Activated CD8-positive, alpha-beta memory T cell treated with anti-CD3 and anti-CD28 coated beads for 48 hours (primary cell): ENCODE results near the gene TOX2.

ENCODE experiments used
- DNase-seq, 3 experiments: peaks; one replicate each; pipeline ENCODE4 v3.0.0-alpha.2; 2020; ENCODE audit warnings: low read depth in 2 of 3, low spot score in 2 of 3

Gene TOX2

DNA sequence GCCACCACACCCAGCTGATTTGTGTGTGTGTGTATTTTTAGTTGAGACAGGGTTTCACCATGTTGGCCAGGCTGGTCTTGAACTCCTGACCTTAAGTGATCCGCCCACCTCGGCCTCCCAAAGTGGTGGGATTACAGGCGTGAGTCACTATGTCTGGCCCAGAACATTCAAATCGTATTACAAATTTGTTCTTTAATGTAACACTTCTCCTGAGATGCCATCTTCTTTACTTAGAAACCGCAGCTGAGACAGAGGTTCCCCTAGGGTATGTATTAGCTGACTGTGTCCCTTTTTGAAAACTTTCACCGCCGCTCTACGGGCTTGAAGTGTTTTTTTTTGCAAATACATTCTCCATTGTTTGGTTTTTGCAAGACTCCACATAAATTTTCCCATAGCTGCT lies 62.6 kb downstream of the TOX2 start:
- DNase-seq: no peak

- no peak for DNase-seq
Observed at GRCh38 chr20:43977962-43978361, 63.3 kb downstream of the TOX2 start.

- DNase-seq: no peak
Observed at GRCh38 chr20:43979576-43980105, 65.0 kb downstream of the TOX2 start.

DNA sequence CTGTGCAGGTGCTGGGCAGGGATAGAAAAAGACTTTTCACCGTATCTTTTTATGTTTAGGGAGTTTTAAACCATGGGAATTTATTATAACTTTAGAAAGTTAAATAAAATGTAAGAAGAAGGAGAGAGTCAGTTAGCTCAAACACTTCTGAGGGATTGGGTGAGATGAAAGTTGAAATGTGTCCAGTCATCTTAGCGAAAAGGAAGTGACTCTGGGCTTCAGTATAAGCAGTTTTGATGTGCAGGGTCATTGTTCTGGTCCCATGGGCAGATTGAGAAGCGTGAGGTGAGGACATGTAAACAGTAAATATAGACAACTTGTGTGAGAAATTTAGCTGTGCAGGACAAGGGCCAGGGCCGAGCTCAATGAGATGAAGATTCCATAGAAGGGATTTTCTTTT lies 66.9 kb downstream of the TOX2 start:
- no peak for DNase-seq

DNA sequence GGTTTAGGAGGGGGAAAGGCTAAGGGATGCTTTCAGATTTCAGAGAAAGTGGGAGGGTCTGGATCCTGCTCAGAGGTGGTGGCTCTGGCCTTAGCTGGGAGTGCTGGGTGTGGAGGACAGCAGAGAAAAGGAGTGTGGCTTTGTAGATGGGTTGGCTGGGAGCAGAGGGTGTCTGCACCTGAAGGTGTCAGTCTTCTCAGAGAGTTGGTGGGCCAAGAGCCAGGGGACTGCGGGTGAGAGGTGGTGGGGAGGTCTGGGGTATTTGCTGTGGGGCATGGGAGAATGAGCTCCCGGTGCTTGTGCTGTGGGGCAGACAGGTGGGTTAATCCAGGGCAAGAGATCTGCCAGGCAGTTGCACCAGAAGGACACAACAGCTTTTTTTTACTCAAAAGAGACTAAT lies 67.4 kb downstream of the TOX2 start:
- no peak for DNase-seq

GRCh38 chr20:43982886-43983285 lies 68.2 kb downstream of the TOX2 start:
- no peak for DNase-seq

- DNase-seq: no peak
Observed at GRCh38 chr20:43983359-43983758, 68.7 kb downstream of the TOX2 start.

DNA sequence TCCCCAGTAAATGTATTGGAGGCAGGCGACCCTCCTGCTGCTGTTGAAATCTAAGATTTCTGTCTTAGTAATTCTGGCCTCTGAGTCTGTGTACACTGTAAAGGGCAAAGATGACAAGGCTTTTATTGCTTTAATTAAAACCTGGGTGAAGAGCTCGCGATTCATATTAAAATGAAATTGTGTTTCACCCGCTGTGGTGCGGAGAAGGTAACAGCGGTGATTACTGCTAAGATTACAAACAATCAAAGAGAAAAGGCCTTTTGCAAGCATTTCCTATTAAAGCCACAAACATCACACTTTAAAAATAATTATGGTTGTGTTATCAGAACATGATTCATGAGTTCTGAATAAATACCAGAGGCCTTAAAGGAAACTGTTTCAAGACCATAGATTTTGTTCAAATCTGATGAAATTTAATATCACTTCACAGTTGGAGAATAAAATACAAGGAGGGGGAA lies 69.3 kb downstream of the TOX2 start:
- DNase-seq: no peak

GRCh38 chr20:43984587-43984986 lies 69.9 kb downstream of the TOX2 start:
- no peak for DNase-seq

- no peak for DNase-seq
Observed at GRCh38 chr20:43985121-43985520, 70.5 kb downstream of the TOX2 start.

DNA sequence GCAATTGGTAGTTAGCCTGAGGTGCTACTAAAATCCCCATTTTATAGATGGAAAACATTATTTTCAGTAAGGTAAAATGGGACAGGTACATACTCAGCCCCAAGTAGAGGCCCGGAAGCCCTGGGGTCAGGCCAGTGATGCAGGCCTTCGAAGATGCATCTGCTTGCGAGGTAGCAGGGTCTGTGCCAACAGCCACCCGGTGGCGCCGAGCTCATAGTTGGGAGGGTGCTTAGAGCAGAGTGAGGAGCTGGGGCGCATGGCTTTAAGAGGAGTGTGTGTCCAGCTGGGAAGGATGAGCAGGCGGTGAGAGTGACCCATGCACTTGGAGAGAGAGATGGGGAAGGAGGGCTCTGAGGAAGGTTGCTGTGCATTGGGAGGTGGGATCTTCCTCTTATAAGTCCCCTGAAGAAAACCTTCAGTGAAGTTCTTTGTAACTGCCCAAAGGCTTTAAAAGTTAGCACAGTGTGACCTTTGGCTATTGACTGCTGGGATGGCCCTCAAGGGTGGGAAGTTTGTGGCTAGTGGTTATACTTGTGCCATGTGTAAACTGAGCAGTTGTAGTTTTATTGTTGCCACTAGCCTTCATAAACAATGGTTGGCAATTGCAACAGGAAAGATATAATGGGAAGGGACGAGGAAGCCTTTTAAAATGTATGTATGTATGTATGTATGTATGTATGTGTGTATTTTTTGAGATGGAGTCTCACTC lies 71.1 kb downstream of the TOX2 start:
- DNase-seq: no peak

DNA sequence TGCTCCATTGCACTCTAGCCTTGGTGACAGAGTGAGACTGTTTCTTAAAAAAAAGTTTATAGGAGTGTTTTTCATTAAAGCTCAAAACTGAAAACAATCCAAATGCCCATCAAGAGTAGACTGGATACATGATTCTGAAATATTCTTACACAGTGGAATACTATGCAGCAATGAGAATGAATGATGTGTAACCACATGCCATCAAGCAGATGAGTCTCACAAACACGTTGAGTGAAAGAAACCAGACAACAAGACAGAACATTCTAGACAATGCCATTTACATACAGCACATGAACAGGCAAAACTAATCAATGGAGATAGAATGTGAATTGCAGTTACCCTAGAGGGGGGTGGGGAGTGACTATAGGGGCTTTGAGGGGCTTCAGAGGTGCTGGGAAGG lies 72.4 kb downstream of the TOX2 start:
- no peak for DNase-seq

- DNase-seq: no peak
Observed at GRCh38 chr20:43987531-43987930, 72.9 kb downstream of the TOX2 start.

DNA sequence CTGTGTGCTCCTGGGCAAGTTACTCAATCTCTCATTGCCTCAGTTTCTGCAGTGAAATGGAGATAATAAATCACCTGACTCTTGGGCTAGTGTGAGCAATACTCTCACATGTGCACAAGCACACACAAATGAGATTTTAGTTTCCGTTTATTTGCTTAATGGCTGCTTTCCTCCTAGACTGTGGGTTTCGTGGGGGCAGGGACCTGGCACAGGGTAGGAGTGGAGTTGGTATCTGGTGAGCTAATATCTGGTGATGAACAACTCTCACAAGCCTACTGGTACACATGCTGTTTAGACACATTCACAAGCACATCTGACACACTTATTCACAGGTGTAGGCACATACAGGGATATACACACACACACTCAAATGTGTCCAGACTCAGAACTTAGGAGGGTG lies 73.8 kb downstream of the TOX2 start:
- DNase-seq: no peak

DNA sequence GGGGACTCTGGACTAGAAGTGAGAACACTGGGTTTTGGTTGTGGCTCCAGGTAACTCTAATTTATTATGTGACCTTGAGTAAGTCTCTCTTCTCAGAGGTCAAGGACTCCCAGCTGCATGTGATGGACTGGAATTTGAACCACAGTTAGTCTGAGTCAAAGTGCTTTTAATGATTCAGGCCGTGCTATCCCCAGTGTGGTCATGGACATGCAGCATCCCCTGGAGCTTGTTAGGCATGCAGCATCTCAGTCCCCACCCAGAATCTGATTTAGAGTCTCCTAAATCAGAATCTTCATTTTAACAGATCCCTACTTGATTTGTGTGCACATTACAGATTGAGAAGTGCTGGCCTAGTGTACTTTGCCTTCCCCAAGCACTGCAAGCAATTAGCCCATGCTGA lies 74.2 kb downstream of the TOX2 start:
- DNase-seq: no peak

DNA sequence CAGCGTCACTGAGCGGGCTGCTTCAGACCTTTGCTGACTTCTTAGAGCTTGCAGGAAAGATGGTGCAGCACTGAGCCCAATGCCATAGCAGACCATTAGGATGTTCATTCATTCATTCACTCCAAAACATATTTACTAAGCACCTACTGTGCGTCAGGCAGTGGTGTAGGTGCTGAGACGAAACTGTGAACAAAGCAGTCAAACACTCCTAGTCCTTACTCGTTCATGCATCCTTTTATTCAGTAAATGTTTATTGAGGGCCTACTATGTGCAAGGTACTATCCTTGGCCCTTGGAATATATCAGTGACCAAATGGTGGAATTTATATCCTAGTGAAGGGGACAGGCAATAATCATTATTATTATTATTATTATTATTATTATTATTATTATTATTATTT lies 76.6 kb downstream of the TOX2 start:
- DNase-seq: no peak

DNA sequence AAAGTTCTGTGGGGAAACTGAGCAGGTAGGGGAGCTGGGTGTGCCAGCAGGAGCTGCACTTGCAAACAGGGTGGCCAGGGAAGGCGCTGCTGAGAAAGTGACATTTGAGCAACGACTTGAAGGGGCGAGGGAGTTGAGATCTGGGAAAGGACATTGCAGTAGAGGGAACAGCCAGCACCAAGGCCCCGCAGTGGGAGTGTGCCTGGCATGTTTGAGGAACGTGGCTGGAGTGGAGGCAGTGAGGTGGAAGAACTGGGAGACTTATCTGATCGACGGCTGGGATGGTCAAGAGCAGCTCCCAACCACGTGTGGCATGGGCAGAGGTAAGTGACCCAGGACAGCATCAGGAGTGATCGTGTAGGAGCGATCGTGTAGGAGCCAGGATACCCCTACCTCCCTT lies 77.3 kb downstream of the TOX2 start:
- no peak for DNase-seq

- DNase-seq: no peak
Observed at GRCh38 chr20:43992885-43993284, 78.2 kb downstream of the TOX2 start.

- no peak for DNase-seq
Observed at GRCh38 chr20:43993560-43993959, 78.9 kb downstream of the TOX2 start.

DNA sequence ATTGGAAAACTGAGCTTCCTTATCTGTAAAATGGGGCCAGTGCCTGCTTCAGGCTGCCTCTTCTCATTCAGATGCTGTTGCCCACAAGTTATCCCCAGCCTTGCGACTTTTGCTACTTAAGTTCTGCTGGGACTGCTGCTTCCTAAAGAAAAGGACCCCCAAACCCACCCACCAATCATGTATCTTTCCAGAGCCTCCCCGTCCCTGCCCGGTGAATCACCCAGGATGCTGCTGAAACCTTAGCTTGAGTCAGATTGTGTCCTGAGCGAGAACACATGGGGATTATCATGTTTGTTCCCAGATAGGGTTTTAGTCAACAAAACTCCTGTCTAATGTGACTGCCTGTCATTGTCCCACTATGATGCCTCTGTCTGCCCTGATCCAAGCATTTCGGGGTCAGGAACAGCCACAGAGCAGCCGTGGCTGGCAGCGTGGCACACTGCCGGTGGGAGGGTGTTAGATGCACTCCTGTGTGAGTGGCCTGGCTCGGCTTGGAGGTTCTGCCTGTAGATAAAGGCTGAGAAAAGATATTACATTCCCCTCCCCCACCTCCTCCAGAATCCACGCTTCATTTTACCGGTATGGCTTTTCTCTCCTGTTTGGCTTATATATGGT lies 79.9 kb downstream of the TOX2 start:
- DNase-seq: no peak

DNA sequence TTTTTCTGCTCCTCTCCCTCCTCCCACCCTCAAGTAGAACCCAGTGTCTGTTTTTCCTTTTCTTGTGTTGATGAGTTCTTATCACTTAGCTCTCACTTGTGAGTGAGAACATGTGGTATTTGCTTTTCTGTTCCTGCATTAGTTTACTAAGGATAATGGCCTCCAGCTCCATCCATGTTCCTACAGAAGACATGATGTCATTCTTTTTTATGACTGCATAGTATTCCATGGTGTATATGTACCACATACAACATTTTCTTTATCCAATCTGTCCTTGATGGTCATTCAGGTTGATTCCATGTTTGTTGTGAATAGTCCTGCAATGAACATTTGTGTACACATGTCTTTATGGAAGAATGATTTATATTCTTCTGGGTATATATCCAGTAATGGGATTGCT lies 81.0 kb downstream of the TOX2 start:
- DNase-seq: no peak

DNA sequence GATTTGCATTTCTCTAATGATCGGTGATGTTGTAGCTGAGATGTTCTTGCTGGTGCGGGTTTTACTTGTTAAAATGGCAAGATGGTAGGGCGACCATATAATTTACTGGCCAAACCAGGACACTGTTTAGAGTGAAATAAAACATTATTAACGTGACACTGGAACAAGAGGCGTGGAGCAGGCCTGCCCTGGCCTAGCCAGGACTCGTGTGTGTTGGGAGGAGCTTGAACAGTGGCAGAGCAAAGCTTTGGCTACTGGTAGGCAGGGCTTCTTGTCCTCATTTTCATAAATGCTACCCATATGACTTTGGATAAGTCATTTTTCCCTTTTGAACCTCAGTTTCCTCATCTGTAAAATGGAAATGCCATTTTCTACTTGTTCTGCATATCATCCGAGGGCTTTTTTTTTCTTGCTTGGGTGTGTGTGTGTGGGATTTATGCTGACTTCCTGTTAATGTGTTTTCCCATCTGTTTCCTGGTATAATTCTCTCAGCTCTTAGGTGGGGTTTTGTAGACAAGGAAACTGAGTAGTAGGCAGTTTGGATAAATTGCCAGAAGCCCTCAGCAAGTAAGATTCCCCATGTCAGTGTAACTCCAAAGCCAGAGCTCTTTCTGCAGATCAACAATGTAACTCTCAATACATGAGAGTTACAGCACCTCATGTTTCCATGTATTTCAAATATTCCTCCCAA lies 81.7 kb downstream of the TOX2 start:
- DNase-seq: no peak
